NCI-H187 treated with DMSO at 0.1 percent for 48 hours (cell line): Measurements from ENCODE around the gene SPAG16.
"Not testable (repeated sequence)": the region's sequence is repeated elsewhere in the genome, so short reads cannot be mapped to it uniquely, and the experiment has no call there.

Experiments used
- DNase-seq: peaks from one replicate; lab custom pipeline; 2025; lab: John Stamatoyannopoulos, UW

The SPAG16 gene

DNA sequence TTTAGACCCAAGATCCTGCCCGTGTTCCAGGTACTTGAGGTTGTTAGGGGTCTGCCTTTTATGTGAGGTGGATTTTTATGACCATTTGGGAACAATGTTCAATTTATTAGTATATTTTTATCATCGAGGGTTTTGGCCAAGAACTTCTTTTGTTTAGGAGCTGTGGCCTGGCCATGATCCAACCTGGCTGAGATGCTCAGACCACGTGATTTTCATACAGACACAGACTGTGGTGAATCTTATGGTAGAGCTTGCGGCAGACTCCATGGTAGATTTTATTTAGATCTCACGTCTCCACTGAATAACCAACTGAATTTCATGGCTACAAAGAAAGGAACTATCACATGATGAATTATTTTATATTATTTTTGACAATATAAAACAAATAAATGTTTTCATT lies 721.1 kb downstream of the SPAG16 start:
- no peak for DNase-seq

DNA sequence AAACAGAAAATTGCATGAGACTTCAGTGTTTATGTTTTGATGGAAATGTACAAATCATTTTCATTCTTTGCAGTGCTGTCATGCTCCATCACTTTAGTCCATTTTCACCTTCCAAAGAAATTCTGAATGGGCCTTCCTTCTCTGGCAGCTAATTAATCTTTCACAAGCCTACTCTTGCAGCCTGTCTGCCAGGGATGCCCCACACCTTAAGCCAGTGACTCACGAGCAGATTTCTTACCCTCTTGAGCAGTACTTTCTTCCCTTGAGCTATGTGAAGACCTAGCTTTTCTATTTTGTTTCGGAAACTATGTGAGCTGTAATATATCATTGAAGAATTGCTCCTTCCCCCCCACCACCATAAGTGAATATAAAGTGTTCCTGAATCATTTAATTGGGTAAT lies 722.3 kb downstream of the SPAG16 start:
- DNase-seq, result no peak

DNA sequence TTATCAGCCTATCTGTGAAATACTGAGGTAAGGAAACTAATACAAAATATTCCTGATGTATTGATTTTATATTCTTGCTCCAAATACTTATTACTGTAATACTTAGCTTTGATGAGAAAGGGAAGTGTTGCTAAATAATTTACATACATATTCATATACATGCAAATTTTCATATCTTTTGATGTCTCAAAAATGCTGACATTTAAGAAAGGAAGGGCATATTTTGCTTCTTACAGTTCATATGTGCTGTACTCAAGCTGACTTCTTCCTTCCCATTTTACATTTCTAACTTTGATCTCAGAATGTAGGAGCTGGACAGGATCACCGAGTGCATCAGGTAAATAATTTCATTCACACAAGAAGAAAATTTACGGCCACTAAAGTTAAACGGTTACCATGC lies 727.4 kb downstream of the SPAG16 start:
- DNase-seq, result no peak

DNA sequence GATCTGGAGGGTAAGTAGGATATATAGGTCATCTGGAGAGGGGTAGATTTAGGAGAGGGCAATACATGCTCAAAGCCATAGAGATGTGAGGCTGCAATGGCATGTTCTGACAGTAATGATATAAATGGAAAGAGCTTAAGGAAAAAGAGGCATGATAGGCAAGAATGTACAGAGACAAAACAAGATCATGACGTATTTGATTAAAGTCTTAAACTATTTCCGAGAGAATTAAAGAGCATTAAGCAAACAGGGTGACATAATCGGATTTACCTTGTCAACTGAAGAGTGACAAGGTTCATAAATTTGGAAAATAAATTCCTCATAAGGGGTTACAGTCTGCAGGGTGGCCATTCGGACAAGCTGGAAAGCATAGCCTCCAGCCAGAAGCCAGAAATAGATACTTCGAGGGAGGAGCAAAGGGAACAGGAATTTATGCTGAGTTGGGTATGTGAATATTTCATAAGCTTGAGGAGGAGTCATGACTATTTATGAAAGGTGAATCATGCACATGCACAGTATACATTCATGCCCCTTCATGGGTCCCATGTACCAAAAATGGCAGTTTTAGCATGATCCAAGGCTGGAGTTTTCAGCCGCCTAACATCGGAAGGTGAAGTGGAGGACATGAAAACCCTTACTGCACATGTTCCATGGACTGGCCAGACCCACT lies 730.4 kb downstream of the SPAG16 start:
- DNase-seq, result no peak

DNA sequence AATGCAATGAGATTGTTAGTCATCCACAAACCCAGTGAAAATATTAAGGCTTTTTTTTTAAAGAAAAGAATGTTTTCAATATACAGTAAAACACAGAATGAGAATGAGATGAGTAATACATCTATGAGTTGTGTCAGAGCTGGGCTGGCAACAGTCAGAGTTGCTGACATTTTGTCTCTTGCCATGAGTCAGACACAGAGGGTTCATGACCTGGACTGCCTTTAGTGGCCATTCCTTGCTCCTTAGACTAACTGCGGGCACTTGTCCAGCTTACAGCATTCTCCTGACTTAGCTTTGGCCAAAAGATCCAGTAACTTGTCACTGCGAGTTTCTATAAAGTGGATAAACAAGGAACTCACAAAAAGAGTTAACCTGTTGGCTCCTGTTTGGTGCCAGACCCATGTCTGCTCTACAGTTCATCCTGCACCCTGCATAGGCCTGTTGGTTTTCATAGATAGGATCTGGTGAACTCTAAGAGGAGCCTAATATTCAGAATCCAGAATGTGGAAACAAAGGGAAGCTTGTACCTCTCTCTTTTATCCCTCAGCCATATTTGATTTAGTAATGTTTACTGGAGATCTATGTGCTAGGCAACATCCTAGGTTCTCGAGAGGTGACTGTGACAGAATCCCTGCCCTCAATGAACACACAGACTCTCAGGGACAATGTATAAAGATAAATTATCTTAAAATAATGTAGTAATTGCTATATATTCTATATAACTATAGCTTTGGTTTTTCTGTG lies 735.1 kb downstream of the SPAG16 start:
- no peak for DNase-seq

DNA sequence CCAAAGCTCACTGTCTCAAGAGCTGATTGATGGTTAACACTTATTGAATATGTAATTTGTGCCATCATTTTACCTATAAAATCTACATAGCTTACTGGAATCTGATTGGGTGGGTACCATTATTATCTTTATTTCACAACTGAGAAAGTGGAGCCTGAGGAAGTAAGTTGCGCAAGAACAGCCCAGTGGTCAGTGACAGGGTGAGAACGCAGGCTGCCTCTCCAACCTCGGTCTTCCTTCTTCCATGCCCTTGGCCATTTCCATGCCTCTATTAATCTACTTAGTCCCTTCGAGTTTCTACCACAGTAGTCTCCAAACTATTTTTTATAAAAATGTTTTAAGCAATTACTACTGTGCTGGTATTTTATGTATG lies 735.7 kb downstream of the SPAG16 start:
- DNase-seq, result no peak

DNA sequence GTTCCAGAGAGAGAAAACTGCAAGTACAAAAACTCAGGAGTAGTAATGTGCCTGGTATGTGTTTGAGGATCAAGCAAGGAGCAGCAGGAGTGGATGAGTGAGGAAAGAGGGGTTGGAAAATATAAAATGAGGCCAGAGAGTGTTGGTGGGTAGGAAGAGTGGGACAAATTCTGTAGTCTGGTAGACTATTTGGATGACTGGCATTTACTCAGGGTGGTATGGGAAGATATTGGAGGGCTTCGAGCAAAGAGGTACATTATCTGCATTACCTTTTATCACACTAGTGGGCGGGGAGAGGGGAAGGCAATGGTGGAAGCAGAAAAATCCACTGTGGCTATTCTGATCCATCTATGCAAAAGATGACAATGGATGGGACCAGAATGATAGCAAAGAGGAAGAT lies 744.9 kb downstream of the SPAG16 start:
- DNase-seq, result no peak

DNA sequence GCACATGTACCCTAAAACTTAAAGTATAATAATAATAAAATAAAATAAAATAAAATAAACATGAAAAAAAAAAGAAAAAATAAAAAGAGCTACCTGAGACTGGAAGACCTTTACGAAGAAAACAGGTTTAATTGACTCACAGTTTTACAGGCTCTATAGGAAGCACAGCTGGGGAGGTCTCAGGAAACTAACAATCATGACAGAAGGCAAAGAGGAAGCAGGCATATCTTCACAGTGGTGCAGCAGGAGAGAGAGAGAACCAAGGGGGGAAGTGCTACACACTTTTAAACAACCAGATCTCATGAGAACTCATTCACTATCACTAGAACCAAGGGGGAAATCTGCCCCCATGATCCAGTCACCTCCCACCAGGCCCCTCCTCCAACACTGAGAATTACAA lies 747.3 kb downstream of the SPAG16 start:
- no peak for DNase-seq

DNA sequence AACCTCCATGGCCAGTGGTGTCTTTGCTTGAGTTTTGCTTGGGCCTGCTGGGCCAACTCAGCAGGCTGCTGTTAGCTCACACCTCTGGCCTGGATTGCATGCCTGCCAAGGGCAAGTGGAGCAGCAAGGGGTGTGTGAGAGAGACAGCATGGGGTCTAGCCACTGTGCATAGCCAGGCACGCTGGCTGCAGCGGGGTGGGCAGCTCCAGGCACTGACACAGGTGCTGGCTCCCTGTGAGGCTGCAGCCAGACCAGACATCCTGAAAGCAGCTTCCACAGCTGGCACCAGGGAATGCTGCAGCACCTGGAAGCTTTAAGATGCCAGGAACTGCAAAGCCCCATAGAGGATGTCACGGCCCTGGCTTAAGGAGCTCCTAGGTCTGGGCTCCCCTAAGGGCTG lies 750.2 kb downstream of the SPAG16 start:
- DNase-seq, result no peak

DNA sequence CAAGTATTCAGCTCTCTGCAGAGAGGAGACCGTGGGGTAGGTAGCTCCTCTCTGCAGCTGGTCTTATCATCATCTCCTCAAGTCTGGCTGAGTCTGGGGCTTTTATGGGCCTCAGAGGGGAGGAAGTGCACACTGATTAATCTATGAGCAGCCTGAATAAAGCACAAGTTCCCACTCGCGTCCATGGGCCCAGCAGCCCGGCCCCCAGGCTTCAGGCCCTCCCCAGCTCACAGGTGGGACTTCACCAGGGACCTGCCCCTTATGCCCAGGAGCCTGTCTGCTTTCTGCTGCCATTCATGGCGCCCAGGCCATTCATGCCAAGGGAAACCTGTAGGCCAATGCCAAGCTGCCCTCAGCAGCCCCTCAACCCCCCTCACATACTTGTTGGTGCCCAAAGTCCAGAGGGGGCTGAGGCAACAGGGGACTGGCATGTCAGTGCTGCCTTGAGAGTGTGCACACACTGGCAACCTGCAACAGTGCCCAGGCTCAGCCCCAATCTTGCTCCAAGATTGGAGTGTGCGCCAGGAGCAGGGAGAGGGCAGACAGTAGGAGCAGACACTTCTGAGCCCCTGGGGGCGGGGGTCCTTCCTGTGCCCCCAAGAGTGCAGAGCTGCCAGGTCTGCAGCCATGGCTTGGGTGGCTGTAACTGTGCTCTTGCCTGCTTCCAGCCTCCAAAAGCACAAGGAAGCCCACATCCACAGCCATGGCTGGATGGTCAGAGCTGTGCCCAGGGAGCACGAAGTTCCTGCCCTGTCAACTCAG lies 751.0 kb downstream of the SPAG16 start:
- no peak for DNase-seq

DNA sequence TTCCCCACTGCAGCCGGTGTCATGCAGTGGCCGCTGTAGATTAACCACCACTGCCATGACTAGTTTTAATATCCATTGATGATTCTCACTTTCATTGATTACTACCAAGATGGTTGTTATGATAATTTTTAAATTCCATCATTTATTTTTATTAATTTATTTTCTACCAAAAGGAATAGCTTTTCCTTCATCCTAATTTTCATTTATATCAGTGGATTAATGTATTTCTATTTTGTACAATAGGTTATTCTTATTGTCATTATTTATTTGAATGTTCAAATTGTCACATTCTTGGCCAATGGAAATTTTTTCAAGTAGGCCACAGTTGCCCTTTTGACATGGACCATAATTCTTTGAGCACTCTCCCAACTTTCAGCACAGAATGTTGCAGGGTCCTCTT lies 751.7 kb downstream of the SPAG16 start:
- no peak for DNase-seq

DNA sequence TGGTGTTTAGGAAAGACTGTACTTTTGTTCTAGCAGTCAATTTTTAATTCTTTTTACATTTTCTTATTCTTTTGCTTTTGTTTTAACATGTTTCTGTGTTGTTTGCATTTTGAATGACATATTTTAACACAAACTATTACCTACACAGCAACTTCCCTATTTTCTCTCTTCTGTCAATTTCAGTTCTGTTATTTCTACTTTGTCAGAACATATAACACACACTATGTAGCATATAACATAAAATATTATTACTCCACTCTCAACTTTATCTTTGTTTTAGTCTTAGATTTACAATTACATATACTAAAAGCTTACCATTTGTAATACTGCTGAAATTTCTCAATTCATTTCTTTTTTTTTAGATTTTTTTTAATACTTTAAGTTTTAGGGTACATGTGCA lies 753.9 kb downstream of the SPAG16 start:
- DNase-seq, result no peak

DNA sequence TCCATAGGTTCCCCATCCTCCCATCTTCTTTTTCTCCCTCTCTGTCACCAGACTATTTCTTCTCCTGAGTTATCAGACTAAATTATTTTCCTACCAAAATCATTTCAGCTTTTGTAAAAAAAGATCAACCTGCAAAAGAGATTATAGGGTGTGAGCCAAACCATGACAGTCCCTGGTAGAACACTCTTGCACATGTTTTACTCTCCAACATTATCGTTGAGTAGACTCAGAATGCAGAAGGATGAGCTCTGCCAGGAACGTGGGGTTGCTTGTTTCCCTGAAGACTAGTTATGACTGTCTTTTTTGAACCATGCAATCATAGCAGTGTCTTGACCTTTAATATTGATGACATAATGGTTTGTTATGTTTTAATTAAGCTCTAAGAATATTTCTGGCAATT lies 766.5 kb downstream of the SPAG16 start:
- DNase-seq, result no peak

DNA sequence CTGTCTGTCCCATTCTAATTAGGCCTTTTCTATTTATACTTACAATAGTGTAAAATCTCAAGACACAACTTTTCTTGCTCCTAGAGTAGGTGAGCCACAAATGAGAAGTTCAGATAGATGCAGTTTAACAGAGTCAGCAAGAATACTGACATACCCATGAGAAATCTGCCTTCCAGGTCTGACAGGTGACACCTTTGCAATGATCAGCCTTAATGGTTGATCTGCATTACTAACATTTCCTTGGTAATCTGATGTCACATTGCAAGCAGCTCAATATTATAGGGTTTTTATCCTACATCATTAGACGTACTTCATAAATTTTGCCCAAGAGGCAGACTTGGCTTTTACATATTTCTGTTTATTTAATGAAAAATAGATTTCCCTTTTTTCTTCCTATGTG lies 767.3 kb downstream of the SPAG16 start:
- no peak for DNase-seq

DNA sequence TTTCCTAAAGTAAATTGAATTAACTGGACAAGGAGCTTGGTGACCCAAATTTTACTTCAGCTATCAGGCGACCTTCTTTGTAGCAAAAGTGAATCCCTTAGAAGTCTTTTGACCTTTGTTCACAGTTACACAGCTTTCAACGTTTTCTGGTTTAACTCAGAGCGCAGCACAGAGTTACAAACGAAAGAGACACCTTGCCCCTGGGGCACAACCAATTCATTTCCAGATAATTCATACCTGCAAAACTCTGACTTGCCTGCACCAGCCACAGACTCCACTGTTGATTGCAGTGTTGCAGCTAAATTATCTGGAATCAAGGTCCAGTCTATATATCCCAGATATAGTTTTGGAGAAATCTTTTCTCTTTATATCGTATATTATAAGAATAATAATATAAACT lies 768.0 kb downstream of the SPAG16 start:
- no peak for DNase-seq

DNA sequence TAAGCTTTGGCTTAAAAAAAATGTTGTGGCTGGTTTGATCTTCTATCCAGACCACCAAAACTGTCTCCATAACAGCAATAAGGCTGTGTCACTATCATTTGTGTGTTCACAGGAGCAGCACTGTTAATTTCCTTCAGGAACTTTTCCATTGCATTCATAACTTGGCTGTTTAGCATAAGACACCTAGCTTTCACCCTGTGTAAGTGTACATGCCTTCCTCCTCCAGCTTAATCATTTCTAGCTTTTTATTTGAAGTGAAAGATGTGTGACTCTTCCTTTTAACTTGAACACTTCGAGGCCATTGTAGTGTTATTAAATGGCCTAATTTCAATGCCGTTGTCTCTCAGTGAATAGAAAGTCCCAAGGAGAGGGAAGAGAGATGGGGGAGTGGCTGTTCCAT lies 773.7 kb downstream of the SPAG16 start:
- DNase-seq, result no peak

DNA sequence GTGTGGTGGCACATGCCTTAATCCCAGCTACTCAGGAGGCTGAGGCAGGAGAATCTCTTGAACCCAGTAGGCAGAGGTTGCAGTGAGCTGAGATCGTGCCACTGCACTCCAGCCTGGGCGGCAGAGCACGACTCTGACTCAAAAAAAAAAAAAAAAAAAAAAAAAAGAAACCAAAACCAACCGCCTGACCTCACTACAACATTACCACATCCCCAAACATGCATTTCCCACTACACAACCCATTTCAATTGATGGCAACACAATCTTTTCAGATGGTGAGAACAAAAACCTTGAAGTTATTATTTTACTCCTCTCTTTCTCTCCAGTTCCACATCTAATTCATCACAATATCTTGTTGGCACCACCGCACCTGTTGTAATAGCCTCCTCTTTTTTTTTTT lies 778.0 kb downstream of the SPAG16 start:
- not testable (repeated sequence) for DNase-seq

DNA sequence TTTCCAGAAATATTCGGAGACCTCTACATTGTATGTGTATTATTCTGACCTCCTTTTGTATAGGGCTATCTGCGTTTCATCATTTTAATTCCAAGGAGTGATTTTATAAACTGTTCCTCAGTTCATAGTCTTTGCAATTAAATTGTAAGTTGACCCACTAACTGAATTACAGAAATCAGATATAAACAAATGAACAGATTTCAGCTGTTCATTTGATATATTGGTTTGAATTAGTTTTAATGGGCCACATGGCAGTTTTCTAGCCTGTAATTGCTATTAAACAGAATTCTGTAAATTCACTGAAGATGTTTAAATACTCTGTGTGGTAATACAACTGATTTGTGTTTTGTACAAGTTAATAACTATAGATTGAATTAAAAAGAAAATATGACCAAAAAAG lies 780.2 kb downstream of the SPAG16 start:
- no peak for DNase-seq

DNA sequence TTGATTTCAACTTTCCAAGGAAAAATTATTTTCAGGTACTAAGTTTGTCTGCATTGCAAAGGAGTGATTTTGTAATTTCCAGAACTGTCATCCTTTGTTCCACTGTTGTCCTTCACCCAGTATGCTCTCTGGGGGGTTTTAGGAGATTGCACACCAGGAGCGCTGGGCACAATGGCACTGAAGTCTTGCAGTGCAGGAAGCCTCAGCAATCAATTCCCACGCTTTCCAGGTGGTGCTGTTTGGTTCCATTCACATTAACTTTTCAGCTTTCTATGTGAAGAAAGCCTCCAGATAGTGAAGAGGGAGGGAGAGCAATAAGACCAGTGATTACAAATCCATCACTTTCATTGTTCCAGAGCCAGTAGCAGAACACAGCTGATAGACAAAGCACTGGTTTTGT lies 782.6 kb downstream of the SPAG16 start:
- DNase-seq, result no peak

DNA sequence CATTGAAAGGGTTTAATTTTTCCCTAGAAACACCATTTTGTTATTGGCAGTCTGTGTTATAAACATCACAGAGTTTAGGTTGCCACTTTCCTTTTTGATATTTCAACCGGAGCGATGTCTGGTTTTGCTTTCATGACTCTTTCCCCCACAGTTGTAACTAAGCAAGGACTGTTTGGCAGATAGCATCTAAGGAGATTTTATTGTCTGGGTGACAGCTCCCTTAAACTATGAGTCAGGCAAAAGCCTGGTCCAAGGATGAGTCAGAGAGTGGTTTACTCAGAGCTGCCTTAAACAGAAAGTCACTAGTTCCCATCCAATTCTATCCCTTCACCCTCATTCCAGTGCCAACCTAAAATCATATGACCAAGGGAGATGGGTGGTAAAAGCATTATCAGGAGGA lies 785.0 kb downstream of the SPAG16 start:
- no peak for DNase-seq

DNA sequence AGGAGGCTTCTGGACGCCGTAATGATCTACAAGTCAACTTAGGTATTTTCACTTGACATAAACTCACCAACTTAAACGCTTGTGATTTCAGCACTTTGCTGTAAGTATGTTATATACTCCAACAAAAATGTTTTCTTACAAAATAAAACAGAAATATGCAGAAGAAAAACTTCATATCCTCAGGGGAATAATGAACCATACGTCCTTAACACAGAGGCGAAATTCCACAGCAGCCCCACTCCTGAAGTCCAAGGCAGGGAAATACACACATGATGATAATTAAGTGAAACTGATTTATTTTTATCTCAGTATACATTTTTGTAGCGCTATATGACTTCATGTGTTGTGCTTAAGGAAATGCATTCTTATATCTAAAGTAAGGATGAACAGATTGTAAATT lies 791.2 kb downstream of the SPAG16 start:
- DNase-seq, result no peak

DNA sequence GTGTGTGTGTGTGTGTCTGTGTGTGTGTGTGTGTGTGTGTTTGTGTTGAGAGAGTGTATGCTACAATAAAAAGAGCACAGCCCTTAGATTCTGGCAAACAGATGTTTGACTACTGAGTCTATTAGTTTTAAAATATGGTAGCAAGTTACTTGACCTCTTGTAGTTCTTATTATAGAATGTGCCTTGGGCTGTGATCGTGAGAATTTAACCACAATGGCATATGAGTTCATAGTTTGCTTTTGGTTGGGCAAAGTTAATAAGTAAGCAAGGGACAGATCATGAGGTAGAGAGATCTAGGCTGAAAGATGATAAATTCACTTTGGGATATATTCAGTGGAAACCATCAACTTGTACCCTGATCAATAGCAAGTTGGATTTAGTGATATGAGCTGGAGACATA lies 792.3 kb downstream of the SPAG16 start:
- no peak for DNase-seq

DNA sequence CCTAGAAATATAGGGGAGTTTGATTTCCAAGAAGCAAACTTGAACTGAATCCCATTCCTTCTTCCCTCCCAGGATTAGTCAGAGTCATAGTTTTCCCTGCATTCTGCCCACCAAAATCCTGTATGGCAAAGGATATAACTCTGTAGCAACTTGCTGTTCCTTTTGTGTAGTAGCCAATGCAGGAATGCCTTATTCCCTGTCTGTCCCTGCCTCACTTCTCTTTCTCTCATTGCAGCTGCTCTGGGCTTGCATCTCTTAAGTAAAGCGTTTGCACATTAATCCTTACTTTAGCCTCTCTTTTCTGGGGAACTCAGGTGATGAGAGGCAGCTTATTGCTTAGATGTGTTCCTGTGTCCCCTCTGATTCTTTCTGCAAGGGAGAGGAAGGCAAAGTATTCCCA lies 793.5 kb downstream of the SPAG16 start:
- no peak for DNase-seq
